ENCODE results near the gene DOCK1. TPM values are rescaled to one million over a fixed set of nuclear protein-coding genes. Genes with fewer than 3 reads are reported as not detected.

DOCK1 gene
- polyA plus RNA-seq, 1 donor from 2014 or later: 2.7 TPM

- Histone ChIP-seq H3K36me3 (ENCODE audit: insufficient read depth, low read length) (no peaks in the 10 kb centered on the region), H3K9ac (ENCODE audit: low read length) (no peak overlapping the region), H3K79me2 (replicated peaks; ENCODE audit: insufficient read depth, low read length) (no peaks in the 10 kb centered on the region), H4K20me1 (ENCODE audit: insufficient read depth) (no peaks in the 10 kb centered on the region), H3K27ac (ENCODE audit: low read length) (no peak overlapping the region), H3K9me3 (ENCODE audit: low read length) (no peaks in the 10 kb centered on the region), H2AFZ (ENCODE audit: low read depth, low read length) (no peak overlapping the region), H3K4me2 (ENCODE audit: low read length) (no peak overlapping the region), H3F3A (ENCODE audit: insufficient read depth, low read length, poor library complexity, severe bottlenecking) (no peaks in the 10 kb centered on the region), H3K4me3 (ENCODE audit: low read length) (no peak overlapping the region), H3K9me2 (ENCODE audit: insufficient read depth, low read length) (no peaks in the 10 kb centered on the region), H3K27me3 (ENCODE audit: insufficient read depth, low read depth, low read length) (no peaks in the 10 kb centered on the region)
- TF ChIP-seq CTCF (IDR thresholded peaks at IDR 0.05; ENCODE audit: poor library complexity, severe bottlenecking) (no peak), EZH2 (IDR thresholded peaks at IDR 0.05; ENCODE audit: borderline replicate concordance, insufficient read depth, low read length, poor library complexity, severe bottlenecking) (no peak), TAF1 (IDR thresholded peaks at IDR 0.05; ENCODE audit: low read depth) (no peak), MXI1 (conservative IDR thresholded peaks at IDR 0.05; ENCODE audit: poor library complexity, severe bottlenecking) (no peak)
Observed at GRCh38 chr10:127157089-127157488, 251.9 kb downstream of the DOCK1 start.

GRCh38 chr10:127157506-127158200, 252.4 kb downstream of the DOCK1 start:
- H2AFZ ChIP-seq (ENCODE audit: low read depth, low read length): no peak overlapping the region
- no peak overlapping the region for H3K4me2 ChIP-seq (ENCODE audit: low read length)
- no peaks in the 10 kb centered on the region for H3K9me3 ChIP-seq (ENCODE audit: low read length)
- H4K20me1 ChIP-seq (ENCODE audit: insufficient read depth): no peaks in the 10 kb centered on the region
- H3K27me3 ChIP-seq (ENCODE audit: insufficient read depth, low read depth, low read length): no peaks in the 10 kb centered on the region
- no peak overlapping the region for H3K27ac ChIP-seq (ENCODE audit: low read length)
- no peaks in the 10 kb centered on the region for H3K79me2 ChIP-seq (replicated peaks; ENCODE audit: insufficient read depth, low read length)
- no peaks in the 10 kb centered on the region for H3F3A ChIP-seq (ENCODE audit: insufficient read depth, low read length, poor library complexity, severe bottlenecking)
- no peaks in the 10 kb centered on the region for H3K36me3 ChIP-seq (ENCODE audit: insufficient read depth, low read length)
- no peaks in the 10 kb centered on the region for H3K9me2 ChIP-seq (ENCODE audit: insufficient read depth, low read length)
- H3K4me3 ChIP-seq (ENCODE audit: low read length): no peak overlapping the region
- no peak overlapping the region for H3K9ac ChIP-seq (ENCODE audit: low read length)
- TF ChIP-seq TAF1 (IDR thresholded peaks at IDR 0.05; ENCODE audit: low read depth): no peak
- TF ChIP-seq RAD21 (conservative IDR thresholded peaks at IDR 0.05): no peak
- no peak for TF ChIP-seq REST (IDR thresholded peaks at IDR 0.05; ENCODE audit: borderline replicate concordance)
- TF ChIP-seq MXI1 (conservative IDR thresholded peaks at IDR 0.05; ENCODE audit: poor library complexity, severe bottlenecking): no peak
- TF ChIP-seq SMC3 (conservative IDR thresholded peaks at IDR 0.05; ENCODE audit: poor library complexity): no peak
- no peak for TF ChIP-seq EZH2 (IDR thresholded peaks at IDR 0.05; ENCODE audit: borderline replicate concordance, insufficient read depth, low read length, poor library complexity, severe bottlenecking)
- no peak for TF ChIP-seq POLR2AphosphoS5 (IDR thresholded peaks at IDR 0.05)
- TF ChIP-seq EP300 (conservative IDR thresholded peaks at IDR 0.05; ENCODE audit: poor library complexity, severe bottlenecking): no peak

Measured in neural cell (in vitro differentiated cells).